ENCODE data around the gene CCDC187. TPM values are rescaled to one million over a fixed set of nuclear protein-coding genes. Genes with fewer than 3 reads are reported as not detected.

Gene CCDC187
- total RNA-seq, 1 experiment from 2014 or later: 0.04 TPM

DNA sequence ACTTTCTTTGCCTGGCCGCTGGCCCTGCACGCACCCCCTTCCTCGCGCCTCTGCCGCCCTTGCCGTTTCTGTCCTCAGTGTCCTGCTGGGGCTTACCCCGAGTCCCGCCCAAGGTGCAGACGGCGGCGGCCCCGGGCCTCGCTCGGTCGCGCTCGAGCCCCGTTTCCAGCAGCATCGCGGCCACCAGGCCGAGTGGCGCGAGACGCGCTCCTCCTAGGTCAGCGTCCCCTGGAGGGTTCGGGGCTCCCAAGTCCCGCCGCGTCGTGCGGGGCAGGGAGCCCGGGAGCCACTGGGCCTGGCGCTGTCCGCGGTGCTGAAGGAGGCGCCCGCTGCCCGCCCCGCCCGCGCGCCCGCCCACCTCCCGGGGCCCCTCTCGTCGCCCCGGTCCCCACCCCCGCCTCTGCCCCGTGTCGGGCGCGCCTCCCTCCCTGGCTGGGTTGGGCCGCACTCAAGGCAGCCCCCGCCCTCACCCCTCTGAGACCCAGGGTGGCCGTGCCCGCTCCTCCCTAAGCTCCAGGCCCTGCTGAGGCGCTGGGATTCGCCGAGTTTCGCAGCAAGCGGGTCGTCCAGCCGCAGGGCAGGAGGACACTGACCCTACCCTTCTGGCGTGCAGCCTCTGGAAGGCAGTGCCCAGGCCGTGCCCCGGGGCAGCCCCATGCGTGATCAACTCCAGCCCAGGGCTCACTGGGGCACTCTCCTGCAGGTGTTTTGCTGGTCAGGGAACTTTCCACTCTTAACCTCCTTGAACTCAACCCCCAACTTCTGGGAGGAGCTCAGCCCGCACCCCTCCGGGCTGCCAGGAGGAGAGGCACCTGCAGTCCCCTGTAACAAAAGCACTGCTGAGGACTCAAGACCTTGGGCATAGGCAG lies 98.8 kb downstream of the CCDC187 start, which contains the start of gene LHX3 (continued):
- no peak for TF ChIP-seq ZNF416 (CRISPR knock-in tag; IDR thresholded peaks at IDR 0.05)
- TF ChIP-seq FOXJ3 (CRISPR knock-in tag; IDR thresholded peaks at IDR 0.05; ENCODE audit: borderline replicate concordance): no peak
- no peak; the same call in 1 of the 2 replicates for TF ChIP-seq ESRRA (CRISPR knock-in tag; IDR thresholded peaks at IDR 0.05; ENCODE audit: borderline replicate concordance)
- peak; percentile 32; the same call in 1 of the 2 replicates for TF ChIP-seq SMAD3 (CRISPR knock-in tag; IDR thresholded peaks at IDR 0.05; ENCODE audit: borderline replicate concordance)
- TF ChIP-seq GRHL2 (CRISPR knock-in tag; IDR thresholded peaks at IDR 0.05; ENCODE audit: insufficient replicate concordance, severe bottlenecking): no peak
- TF ChIP-seq, protein P1, sequence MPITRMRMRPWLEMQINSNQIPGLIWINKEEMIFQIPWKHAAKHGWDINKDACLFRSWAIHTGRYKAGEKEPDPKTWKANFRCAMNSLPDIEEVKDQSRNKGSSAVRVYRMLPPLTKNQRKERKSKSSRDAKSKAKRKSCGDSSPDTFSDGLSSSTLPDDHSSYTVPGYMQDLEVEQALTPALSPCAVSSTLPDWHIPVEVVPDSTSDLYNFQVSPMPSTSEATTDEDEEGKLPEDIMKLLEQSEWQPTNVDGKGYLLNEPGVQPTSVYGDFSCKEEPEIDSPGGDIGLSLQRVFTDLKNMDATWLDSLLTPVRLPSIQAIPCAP (CRISPR knock-in tag; IDR thresholded peaks at IDR 0.05): no peak
- TF ChIP-seq, protein P2, sequence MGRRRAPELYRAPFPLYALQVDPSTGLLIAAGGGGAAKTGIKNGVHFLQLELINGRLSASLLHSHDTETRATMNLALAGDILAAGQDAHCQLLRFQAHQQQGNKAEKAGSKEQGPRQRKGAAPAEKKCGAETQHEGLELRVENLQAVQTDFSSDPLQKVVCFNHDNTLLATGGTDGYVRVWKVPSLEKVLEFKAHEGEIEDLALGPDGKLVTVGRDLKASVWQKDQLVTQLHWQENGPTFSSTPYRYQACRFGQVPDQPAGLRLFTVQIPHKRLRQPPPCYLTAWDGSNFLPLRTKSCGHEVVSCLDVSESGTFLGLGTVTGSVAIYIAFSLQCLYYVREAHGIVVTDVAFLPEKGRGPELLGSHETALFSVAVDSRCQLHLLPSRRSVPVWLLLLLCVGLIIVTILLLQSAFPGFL (CRISPR knock-in tag; IDR thresholded peaks at IDR 0.05; ENCODE audit: borderline replicate concordance): no peak
- peak; percentile 78; the same call in 1 of the 2 replicates for TF ChIP-seq TCF7 (CRISPR knock-in tag; IDR thresholded peaks at IDR 0.05; ENCODE audit: low read depth)
- TF ChIP-seq, protein P3, sequence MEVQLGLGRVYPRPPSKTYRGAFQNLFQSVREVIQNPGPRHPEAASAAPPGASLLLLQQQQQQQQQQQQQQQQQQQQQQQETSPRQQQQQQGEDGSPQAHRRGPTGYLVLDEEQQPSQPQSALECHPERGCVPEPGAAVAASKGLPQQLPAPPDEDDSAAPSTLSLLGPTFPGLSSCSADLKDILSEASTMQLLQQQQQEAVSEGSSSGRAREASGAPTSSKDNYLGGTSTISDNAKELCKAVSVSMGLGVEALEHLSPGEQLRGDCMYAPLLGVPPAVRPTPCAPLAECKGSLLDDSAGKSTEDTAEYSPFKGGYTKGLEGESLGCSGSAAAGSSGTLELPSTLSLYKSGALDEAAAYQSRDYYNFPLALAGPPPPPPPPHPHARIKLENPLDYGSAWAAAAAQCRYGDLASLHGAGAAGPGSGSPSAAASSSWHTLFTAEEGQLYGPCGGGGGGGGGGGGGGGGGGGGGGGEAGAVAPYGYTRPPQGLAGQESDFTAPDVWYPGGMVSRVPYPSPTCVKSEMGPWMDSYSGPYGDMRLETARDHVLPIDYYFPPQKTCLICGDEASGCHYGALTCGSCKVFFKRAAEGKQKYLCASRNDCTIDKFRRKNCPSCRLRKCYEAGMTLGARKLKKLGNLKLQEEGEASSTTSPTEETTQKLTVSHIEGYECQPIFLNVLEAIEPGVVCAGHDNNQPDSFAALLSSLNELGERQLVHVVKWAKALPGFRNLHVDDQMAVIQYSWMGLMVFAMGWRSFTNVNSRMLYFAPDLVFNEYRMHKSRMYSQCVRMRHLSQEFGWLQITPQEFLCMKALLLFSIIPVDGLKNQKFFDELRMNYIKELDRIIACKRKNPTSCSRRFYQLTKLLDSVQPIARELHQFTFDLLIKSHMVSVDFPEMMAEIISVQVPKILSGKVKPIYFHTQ (CRISPR knock-in tag; IDR thresholded peaks at IDR 0.05): no peak
- TF ChIP-seq ZNF219 (CRISPR knock-in tag; IDR thresholded peaks at IDR 0.05; ENCODE audit: borderline replicate concordance): 0 out of 2 replicates have a peak, but pooled peaks have one; percentile 61
- no peak for TF ChIP-seq GTF2I (CRISPR knock-in tag; conservative IDR thresholded peaks at IDR 0.05)
- peak; percentile 15; the same call in 1 of the 2 replicates for TF ChIP-seq ZNF423 (CRISPR knock-in tag; IDR thresholded peaks at IDR 0.05)
- no peak for TF ChIP-seq SMAD4 (CRISPR knock-in tag; IDR thresholded peaks at IDR 0.05)
- 0 out of 2 replicates have a peak, but pooled peaks have one; percentile 45 for TF ChIP-seq IRF2 (CRISPR knock-in tag; IDR thresholded peaks at IDR 0.05; ENCODE audit: borderline replicate concordance, low read depth)
- no peak; the same call in 1 of the 2 replicates for TF ChIP-seq NFYB (CRISPR knock-in tag; conservative IDR thresholded peaks at IDR 0.05; ENCODE audit: low read depth)
- TF ChIP-seq CREB1 (CRISPR knock-in tag; IDR thresholded peaks at IDR 0.05): no peak
- TF ChIP-seq MXD4 (CRISPR knock-in tag; IDR thresholded peaks at IDR 0.05; ENCODE audit: borderline replicate concordance): no peak
- TF ChIP-seq CREM (CRISPR knock-in tag; IDR thresholded peaks at IDR 0.05): 0 out of 2 replicates have a peak, but pooled peaks have one; percentile 34
- no peak for TF ChIP-seq TEAD1 (CRISPR knock-in tag; IDR thresholded peaks at IDR 0.05)
- TF ChIP-seq, protein P4, sequence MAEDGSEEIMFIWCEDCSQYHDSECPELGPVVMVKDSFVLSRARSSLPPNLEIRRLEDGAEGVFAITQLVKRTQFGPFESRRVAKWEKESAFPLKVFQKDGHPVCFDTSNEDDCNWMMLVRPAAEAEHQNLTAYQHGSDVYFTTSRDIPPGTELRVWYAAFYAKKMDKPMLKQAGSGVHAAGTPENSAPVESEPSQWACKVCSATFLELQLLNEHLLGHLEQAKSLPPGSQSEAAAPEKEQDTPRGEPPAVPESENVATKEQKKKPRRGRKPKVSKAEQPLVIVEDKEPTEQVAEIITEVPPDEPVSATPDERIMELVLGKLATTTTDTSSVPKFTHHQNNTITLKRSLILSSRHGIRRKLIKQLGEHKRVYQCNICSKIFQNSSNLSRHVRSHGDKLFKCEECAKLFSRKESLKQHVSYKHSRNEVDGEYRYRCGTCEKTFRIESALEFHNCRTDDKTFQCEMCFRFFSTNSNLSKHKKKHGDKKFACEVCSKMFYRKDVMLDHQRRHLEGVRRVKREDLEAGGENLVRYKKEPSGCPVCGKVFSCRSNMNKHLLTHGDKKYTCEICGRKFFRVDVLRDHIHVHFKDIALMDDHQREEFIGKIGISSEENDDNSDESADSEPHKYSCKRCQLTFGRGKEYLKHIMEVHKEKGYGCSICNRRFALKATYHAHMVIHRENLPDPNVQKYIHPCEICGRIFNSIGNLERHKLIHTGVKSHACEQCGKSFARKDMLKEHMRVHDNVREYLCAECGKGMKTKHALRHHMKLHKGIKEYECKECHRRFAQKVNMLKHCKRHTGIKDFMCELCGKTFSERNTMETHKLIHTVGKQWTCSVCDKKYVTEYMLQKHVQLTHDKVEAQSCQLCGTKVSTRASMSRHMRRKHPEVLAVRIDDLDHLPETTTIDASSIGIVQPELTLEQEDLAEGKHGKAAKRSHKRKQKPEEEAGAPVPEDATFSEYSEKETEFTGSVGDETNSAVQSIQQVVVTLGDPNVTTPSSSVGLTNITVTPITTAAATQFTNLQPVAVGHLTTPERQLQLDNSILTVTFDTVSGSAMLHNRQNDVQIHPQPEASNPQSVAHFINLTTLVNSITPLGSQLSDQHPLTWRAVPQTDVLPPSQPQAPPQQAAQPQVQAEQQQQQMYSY (CRISPR knock-in tag; IDR thresholded peaks at IDR 0.05): no peak
- no peak for TF ChIP-seq ZBTB21 (CRISPR knock-in tag; IDR thresholded peaks at IDR 0.05; ENCODE audit: borderline replicate concordance)
- TF ChIP-seq TP53 (CRISPR knock-in tag; IDR thresholded peaks at IDR 0.05): 0 out of 2 replicates have a peak, but pooled peaks have one; percentile 83
- TF ChIP-seq, protein P5, sequence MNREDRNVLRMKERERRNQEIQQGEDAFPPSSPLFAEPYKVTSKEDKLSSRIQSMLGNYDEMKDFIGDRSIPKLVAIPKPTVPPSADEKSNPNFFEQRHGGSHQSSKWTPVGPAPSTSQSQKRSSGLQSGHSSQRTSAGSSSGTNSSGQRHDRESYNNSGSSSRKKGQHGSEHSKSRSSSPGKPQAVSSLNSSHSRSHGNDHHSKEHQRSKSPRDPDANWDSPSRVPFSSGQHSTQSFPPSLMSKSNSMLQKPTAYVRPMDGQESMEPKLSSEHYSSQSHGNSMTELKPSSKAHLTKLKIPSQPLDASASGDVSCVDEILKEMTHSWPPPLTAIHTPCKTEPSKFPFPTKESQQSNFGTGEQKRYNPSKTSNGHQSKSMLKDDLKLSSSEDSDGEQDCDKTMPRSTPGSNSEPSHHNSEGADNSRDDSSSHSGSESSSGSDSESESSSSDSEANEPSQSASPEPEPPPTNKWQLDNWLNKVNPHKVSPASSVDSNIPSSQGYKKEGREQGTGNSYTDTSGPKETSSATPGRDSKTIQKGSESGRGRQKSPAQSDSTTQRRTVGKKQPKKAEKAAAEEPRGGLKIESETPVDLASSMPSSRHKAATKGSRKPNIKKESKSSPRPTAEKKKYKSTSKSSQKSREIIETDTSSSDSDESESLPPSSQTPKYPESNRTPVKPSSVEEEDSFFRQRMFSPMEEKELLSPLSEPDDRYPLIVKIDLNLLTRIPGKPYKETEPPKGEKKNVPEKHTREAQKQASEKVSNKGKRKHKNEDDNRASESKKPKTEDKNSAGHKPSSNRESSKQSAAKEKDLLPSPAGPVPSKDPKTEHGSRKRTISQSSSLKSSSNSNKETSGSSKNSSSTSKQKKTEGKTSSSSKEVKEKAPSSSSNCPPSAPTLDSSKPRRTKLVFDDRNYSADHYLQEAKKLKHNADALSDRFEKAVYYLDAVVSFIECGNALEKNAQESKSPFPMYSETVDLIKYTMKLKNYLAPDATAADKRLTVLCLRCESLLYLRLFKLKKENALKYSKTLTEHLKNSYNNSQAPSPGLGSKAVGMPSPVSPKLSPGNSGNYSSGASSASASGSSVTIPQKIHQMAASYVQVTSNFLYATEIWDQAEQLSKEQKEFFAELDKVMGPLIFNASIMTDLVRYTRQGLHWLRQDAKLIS (CRISPR knock-in tag; IDR thresholded peaks at IDR 0.05; ENCODE audit: borderline replicate concordance): no peak
- TF ChIP-seq, protein P6, sequence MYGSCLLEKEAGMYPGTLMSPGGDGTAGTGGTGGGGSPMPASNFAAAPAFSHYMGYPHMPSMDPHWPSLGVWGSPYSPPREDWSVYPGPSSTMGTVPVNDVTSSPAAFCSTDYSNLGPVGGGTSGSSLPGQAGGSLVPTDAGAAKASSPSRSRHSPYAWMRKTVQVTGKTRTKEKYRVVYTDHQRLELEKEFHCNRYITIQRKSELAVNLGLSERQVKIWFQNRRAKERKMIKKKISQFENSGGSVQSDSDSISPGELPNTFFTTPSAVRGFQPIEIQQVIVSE (CRISPR knock-in tag; IDR thresholded peaks at IDR 0.05; ENCODE audit: borderline replicate concordance): no peak
- TF ChIP-seq, protein P7, sequence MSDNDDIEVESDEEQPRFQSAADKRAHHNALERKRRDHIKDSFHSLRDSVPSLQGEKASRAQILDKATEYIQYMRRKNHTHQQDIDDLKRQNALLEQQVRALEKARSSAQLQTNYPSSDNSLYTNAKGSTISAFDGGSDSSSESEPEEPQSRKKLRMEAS (CRISPR knock-in tag; IDR thresholded peaks at IDR 0.05): peak; percentile 40; the same call in 1 of the 2 replicates
